ENCODE results near the gene WDFY2. TPM values are rescaled to one million over a fixed set of nuclear protein-coding genes. Genes with fewer than 3 reads are reported as not detected.

Gene WDFY2
- total and polyA plus RNA-seq, 2 experiments from 2014 or later = 11.4 to 24.0 TPM

DNA sequence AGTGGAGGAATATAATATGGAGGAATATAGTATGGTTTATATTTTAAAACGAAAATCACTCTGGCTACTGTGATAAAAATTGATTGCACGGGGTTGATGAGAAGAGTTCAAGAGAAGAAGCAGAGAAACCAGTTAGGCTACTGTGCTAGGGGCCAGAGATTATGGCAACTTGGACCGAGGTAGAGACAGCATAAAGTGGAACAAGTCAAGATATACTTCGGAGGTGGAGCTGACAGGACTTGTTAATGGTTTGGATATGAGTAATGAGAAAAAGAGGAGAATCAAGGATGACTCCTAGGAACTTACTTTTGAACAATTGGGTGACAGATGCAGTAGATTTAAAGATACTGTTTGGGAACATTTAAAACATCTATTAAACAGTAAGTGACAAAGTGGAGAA lies 6.6 kb upstream of the WDFY2 start:
- no peak for TF ChIP-seq POLR2AphosphoS5 (IDR thresholded peaks at IDR 0.05; ENCODE audit: low read depth)
- TF ChIP-seq STAT1 (IDR thresholded peaks at IDR 0.05; ENCODE audit: unreplicated experiment) = no peak
- H3K36me3 Mint-ChIP-seq (ENCODE audit: low read depth) = no peaks in the 10 kb centered on the region; the same call in 2 of the 3 replicates
- Histone ChIP-seq H3K36me3 (ENCODE audit: insufficient read depth) (no peaks in the 10 kb centered on the region), H3K4me3 (no peak overlapping the region), H2AFZ (peak overlapping the region; percentile 63; the same call in 1 of the 2 replicates), H3K9me2 (ENCODE audit: insufficient read depth) (no peaks in the 10 kb centered on the region), H4K20me1 (replicated peaks; ENCODE audit: insufficient read depth) (no peaks in the 10 kb centered on the region), H3F3A (replicated peaks; ENCODE audit: low read depth) (no peaks in the 10 kb centered on the region), H3K4me1 (ENCODE audit: insufficient read depth) (no peaks in the 10 kb centered on the region), H3K4me2 (no peak overlapping the region), H3K27ac (ENCODE audit: low read depth) (no peak overlapping the region), H3K27me3 (ENCODE audit: insufficient read depth) (no peaks in the 10 kb centered on the region), H3K79me2 (replicated peaks; ENCODE audit: insufficient read depth) (no peaks in the 10 kb centered on the region)
- H3K27me3 Mint-ChIP-seq (ENCODE audit: insufficient read depth, low read depth, poor library complexity) = peaks cover 2% of the 10 kb centered on the region
- H3K27ac Mint-ChIP-seq = no peak overlapping the region
- H3K4me3 Mint-ChIP-seq = no peak overlapping the region
- ATAC-seq (no peak), DNase-seq (ENCODE audit: low spot score) (no peak)
- peaks cover 2% of the 10 kb centered on the region for H3K4me1 Mint-ChIP-seq
- H3K9me3 Mint-ChIP-seq = no peaks in the 10 kb centered on the region

DNA sequence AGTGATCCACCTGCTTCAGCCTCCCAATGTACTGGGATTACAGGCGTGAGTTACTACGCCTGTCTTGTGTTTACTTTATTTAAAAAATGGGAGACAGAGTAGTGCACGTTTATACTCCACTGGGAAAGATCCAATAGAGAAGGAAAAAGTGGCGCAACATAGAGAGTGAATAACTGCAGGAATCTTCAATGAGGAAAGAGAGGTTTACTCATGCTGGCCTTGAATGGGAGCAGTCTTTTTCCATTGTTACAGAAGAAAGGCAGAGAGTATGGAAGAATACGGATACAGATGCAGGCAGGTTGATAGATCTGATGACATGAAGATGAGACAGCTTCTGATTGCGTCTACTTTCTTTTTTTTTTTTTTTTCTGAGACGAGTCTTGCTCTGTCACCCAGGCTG lies 4.6 kb upstream of the WDFY2 start:
- Histone ChIP-seq H3K79me2 (replicated peaks; ENCODE audit: insufficient read depth) (no peaks in the 10 kb centered on the region), H3K27me3 (ENCODE audit: insufficient read depth) (no peaks in the 10 kb centered on the region), H3K36me3 (ENCODE audit: insufficient read depth) (no peaks in the 10 kb centered on the region), H3K9me2 (ENCODE audit: insufficient read depth) (no peaks in the 10 kb centered on the region), H3K4me3 (no peak overlapping the region), H3F3A (replicated peaks; ENCODE audit: low read depth) (no peaks in the 10 kb centered on the region), H3K4me1 (ENCODE audit: insufficient read depth) (no peaks in the 10 kb centered on the region), H3K4me2 (no peak overlapping the region), H4K20me1 (replicated peaks; ENCODE audit: insufficient read depth) (no peaks in the 10 kb centered on the region), H2AFZ (no peak overlapping the region), H3K27ac (ENCODE audit: low read depth) (no peak overlapping the region)
- Mint-ChIP-seq H3K27ac (no peak overlapping the region), H3K4me1 (peaks cover 11% of the 10 kb centered on the region), H3K4me3 (no peak overlapping the region), H3K36me3 (ENCODE audit: low read depth) (no peaks in the 10 kb centered on the region; the same call in 2 of the 3 replicates), H3K9me3 (no peaks in the 10 kb centered on the region), H3K27me3 (ENCODE audit: insufficient read depth, low read depth, poor library complexity) (peaks cover 6% of the 10 kb centered on the region)
- no peak for TF ChIP-seq STAT1 (IDR thresholded peaks at IDR 0.05; ENCODE audit: unreplicated experiment)
- TF ChIP-seq, protein P1, sequence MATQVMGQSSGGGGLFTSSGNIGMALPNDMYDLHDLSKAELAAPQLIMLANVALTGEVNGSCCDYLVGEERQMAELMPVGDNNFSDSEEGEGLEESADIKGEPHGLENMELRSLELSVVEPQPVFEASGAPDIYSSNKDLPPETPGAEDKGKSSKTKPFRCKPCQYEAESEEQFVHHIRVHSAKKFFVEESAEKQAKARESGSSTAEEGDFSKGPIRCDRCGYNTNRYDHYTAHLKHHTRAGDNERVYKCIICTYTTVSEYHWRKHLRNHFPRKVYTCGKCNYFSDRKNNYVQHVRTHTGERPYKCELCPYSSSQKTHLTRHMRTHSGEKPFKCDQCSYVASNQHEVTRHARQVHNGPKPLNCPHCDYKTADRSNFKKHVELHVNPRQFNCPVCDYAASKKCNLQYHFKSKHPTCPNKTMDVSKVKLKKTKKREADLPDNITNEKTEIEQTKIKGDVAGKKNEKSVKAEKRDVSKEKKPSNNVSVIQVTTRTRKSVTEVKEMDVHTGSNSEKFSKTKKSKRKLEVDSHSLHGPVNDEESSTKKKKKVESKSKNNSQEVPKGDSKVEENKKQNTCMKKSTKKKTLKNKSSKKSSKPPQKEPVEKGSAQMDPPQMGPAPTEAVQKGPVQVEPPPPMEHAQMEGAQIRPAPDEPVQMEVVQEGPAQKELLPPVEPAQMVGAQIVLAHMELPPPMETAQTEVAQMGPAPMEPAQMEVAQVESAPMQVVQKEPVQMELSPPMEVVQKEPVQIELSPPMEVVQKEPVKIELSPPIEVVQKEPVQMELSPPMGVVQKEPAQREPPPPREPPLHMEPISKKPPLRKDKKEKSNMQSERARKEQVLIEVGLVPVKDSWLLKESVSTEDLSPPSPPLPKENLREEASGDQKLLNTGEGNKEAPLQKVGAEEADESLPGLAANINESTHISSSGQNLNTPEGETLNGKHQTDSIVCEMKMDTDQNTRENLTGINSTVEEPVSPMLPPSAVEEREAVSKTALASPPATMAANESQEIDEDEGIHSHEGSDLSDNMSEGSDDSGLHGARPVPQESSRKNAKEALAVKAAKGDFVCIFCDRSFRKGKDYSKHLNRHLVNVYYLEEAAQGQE (IDR thresholded peaks at IDR 0.05; ENCODE audit: unreplicated experiment) = no peak
- no peak for TF ChIP-seq EZH2 (IDR thresholded peaks at IDR 0.05; ENCODE audit: low read depth, unreplicated experiment)
- TF ChIP-seq POLR2AphosphoS5 (IDR thresholded peaks at IDR 0.05; ENCODE audit: low read depth) = no peak
- no peak for DNase-seq (ENCODE audit: low spot score)
- ATAC-seq = no peak

DNA sequence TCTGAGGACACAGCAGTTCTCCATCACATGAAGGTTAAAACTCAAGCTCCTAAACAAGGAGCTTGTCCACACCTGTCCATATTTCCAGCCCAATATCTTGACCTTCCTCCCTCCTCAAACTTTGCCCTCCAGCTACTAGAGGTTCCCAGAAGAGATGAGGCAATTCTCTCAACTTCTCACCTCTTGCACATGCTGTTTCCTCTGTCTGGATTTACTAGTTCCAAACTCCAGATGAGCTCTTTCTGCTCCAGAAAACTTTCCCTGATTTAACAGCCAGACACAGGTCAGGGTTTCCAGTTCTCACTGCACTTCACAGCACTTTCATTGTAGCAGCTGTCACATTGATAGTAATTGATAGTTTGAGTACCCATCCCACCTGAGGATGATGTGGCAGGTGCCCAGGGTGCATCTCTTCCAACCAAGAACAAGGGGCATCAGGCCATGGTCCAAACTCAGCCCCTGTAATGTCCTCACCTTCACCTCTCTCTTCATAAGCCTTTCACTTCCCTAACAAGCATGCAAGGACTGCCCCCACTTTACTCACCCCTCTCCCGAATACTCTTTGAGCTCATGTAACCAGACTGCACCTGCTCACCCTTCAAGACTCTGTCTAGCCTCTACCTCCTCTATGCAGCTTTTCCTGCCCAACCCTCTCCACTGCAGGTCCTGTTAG lies 3.0 kb upstream of the WDFY2 start:
- Histone ChIP-seq H2AFZ (no peak overlapping the region), H3F3A (replicated peaks; ENCODE audit: low read depth) (no peaks in the 10 kb centered on the region; the same call in 1 of the 2 replicates), H3K27me3 (ENCODE audit: insufficient read depth) (no peaks in the 10 kb centered on the region), H3K9me2 (ENCODE audit: insufficient read depth) (no peaks in the 10 kb centered on the region), H3K79me2 (replicated peaks; ENCODE audit: insufficient read depth) (peaks cover 13% of the 10 kb centered on the region), H3K4me1 (ENCODE audit: insufficient read depth) (peaks cover 10% of the 10 kb centered on the region), H4K20me1 (replicated peaks; ENCODE audit: insufficient read depth) (no peaks in the 10 kb centered on the region), H3K27ac (ENCODE audit: low read depth) (no peak overlapping the region), H3K4me2 (no peak overlapping the region), H3K4me3 (no peak overlapping the region), H3K36me3 (ENCODE audit: insufficient read depth) (no peaks in the 10 kb centered on the region)
- H3K27ac Mint-ChIP-seq = no peak overlapping the region
- peaks cover 2% of the 10 kb centered on the region; the same call in 1 of the 3 replicates for H3K36me3 Mint-ChIP-seq (ENCODE audit: low read depth)
- no peak overlapping the region for H3K4me3 Mint-ChIP-seq
- peaks cover 19% of the 10 kb centered on the region for H3K4me1 Mint-ChIP-seq
- no peaks in the 10 kb centered on the region for H3K9me3 Mint-ChIP-seq
- DNase-seq (ENCODE audit: low spot score) (no peak), ATAC-seq (no peak)
- no peak for TF ChIP-seq CREB1 (CRISPR knock-in tag; IDR thresholded peaks at IDR 0.05; ENCODE audit: low read depth)
- TF ChIP-seq ZNF114 (CRISPR knock-in tag; IDR thresholded peaks at IDR 0.05) = no peak
- TF ChIP-seq EZH2phosphoT487 (IDR thresholded peaks at IDR 0.05; ENCODE audit: unreplicated experiment) = no peak
- TF ChIP-seq, protein P2, sequence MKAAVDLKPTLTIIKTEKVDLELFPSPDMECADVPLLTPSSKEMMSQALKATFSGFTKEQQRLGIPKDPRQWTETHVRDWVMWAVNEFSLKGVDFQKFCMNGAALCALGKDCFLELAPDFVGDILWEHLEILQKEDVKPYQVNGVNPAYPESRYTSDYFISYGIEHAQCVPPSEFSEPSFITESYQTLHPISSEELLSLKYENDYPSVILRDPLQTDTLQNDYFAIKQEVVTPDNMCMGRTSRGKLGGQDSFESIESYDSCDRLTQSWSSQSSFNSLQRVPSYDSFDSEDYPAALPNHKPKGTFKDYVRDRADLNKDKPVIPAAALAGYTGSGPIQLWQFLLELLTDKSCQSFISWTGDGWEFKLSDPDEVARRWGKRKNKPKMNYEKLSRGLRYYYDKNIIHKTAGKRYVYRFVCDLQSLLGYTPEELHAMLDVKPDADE (IDR thresholded peaks at IDR 0.05) = no peak
- TF ChIP-seq ZNF331 (CRISPR knock-in tag; IDR thresholded peaks at IDR 0.05; ENCODE audit: low read depth) = no peak
- H3K27me3 Mint-ChIP-seq (ENCODE audit: insufficient read depth, low read depth, poor library complexity) = peaks cover 6% of the 10 kb centered on the region
